ELR (cell line): ENCODE results near the gene FER1L5.

Experiments used
- DNase-seq: peaks from one replicate; pipeline ENCODE4 v3.0.0-alpha.2; 2015; ENCODE audit warnings: low read depth

FER1L5 gene

DNA sequence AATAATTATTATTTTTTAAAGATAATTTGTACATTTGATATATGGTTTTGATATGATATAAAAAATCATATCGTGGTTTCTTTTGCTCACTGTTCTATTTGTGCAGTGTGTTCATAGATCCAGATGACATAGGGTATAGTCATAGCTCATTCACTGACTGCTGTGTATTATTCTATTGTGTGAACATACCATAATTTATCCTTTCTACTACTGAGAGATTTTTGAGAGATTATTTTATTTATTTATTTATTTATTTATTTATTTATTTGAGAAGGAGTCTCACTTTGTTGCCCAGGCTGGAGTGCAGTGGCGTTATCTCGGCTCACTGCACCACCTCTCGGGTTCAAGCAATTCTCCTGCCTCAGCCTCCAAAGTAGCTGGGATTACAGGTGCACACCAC, 39.0 kb downstream of the FER1L5 start:
- no peak for DNase-seq

DNA sequence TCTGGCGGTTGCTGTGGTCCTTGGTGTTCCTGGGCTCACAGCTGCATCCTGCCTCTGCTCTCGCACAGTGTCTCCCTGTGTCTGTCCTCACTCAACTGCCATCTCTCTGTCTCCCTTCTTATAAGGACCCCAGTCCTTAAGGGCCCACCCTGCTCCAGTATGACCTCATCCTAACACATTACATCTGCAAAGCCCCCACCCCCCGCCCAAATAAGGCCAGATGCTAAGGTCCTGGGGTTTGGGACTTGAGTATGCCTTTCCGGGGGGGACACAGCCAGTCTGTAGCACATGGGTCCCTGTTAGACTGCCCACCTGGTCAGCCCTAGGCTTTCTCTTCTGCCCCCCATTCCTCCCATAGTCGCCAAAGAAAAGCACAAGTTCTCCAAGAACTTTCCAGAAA, 40.7 kb downstream of the FER1L5 start:
- no peak for DNase-seq

DNA sequence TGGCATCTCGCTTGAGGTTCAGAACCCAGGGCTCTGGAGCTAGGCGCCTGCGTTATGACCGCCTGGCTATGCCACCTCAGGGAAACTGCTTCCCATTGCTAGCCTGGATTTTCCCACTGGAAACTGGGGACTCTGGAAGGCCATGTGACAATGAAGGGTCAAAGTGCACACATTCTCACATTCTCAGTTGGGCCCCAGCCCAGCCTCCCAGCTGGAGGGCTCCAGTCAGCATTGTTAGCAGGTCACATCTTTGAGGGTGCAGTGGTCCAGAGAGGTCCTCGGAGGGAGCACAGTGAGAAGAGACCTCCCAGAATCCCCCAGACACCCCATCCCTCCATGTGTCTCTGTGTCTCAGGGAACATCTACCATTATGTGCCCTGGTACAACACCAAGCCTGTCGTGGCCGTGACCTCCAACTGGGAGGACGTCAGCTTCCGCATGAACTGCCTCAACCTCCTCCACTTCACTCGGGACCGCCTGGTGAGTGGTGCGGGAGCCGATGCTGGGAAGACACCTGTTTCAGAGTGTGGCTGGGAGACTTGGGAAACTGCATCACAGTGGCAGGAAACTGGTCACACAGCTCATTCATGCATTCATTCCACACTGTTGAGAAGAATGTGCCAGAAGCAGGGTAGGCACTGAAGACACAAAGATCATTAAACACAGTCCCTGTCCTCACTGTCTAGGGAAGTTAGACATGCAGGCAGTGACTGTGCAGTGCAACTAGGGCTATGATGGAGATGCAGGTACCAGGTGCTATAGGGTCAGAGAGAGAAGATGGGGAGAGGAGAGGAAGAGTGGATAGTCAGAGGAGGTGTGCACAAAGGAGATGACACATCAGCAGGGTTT, 41.6 kb downstream of the FER1L5 start:
- DNase-seq, result no peak

DNA sequence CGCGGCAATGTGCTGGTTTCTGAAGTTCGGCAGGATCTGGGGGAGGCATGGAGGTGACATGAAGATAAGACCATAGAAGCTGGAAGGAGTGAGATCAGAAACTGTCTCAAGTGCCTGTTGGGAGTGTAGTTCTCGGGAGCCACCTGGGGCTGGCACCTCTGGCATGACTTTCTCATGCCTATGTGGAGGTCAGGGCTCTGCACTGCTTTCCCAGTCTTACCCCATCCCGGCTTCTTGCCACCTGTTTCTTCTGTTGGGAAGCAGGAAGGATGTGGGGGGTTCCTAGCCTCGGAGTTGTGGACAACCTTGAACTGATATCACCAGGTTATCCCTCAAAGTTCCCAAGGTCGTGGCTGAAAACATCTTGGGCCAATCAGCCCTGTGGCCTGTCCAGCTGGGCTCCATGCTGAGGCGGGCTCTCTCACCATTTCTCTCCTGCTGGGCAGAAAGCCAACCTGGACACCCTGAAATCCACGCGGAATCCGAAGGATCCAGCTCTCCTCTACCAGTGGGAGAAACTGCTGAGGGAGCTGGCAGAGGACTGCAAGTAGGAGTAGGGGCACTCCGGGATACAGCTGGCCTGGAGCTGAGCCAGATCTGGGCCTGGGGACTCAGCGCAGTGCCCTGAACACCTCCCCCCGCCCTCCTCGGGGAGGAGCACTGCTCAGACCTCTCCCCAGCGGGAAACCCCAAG, 42.5 kb downstream of the FER1L5 start:
- no peak for DNase-seq

DNA sequence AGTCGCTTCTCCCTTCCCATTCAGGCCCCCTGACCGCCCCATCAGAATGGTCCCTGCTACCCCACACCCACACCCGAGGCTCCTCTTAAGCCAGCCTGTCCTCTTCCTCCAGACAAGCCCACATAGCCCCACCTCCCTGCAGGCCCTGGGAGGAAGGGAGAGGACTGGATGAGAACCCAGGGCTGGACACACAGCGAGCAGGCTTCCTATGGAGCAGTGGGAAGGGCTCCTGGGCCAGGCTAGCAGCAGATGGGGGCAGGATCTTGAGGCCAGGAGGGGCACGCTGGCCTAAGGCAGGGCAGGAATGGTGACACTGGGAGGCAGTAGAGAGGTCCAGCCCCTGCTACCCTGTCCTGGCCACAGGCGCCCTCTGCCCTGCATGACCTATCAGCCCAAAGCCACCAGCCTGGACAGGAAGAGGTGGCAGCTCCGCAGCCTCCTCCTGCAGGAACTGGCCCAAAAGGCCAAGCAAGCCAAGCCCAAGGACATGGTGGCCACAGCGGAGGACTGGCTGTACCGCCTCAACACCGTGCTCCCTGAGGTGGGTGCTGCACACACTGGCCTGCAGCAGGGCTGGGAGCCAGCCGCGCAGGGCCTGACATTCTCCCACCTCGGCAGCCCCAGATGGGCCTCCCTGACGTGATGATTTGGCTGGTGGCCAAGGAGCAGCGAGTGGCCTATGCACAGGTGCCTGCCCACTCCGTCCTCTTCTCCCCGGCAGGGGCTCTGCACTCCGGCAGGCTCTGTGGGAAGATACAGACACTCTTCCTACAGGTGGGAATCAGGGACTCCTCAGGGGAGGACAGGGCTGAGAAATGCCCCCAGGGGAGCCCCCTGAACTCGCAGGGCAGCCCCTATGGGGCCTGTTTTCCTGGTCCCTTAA, 43.3 kb downstream of the FER1L5 start:
- DNase-seq, result no peak

DNA sequence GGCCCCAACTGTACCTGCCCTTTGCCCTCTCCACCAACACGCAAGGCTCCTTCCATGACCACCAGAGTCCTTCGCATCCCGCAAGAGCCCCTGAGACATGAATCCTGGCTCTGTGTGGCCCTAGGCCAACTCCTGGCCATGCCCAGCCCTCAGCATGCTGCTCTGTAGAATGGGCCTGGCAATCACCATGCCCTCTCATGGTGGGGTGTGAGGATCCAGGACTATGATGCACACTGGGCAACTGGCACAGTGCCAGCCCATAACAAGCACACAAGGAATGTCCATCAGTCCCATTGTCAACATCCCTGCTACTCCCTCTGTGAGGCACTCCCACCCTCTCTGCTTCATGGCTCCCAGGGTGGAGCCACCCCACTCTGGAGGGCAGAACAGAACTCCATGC, 44.7 kb downstream of the FER1L5 start:
- DNase-seq, result no peak

DNA sequence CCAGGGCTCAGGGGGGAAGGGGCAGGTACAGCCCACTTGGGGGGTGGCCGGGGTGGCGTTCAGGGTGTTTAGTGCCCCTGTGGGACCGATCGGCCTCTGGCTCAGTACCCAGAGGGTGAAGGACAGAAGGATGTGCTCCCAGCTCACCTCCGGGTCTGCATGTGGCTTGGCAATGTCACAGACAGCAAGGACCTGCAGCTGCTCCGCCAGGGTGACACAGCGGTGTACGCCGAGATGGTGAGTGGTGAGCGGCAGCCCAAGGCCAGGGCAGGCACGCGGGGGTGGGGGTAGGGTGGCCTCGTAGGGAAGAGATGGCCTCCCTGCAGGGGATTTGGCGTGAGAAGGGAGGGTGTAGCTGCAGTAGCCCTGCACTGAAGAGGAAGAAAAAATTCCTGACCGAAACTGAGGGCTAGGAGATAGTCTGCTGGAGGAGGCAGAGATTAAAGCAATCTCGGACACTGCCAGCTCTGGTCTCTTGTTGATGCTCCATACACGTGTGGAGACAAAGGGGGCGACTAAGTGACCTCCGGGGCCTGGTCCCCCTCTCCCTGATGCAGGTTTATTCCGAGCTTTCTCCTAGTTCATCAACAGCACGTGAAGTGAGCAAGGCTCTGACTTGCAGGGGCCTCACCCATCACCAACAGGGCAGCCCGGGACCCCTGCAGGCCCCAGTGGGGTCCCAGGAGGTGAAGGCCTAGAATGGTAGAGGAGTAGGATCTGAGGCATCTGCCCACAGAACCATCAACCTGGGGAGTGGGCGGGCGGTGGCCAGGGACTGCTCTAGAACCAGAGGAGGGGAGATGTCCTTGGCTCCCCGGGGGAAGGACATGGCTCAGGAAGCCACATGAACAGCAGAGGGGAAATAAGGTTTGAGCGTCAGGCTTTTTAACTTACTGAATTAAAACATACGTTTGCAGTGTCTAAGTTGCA, 45.4 kb downstream of the FER1L5 start:
- no peak for DNase-seq

DNA sequence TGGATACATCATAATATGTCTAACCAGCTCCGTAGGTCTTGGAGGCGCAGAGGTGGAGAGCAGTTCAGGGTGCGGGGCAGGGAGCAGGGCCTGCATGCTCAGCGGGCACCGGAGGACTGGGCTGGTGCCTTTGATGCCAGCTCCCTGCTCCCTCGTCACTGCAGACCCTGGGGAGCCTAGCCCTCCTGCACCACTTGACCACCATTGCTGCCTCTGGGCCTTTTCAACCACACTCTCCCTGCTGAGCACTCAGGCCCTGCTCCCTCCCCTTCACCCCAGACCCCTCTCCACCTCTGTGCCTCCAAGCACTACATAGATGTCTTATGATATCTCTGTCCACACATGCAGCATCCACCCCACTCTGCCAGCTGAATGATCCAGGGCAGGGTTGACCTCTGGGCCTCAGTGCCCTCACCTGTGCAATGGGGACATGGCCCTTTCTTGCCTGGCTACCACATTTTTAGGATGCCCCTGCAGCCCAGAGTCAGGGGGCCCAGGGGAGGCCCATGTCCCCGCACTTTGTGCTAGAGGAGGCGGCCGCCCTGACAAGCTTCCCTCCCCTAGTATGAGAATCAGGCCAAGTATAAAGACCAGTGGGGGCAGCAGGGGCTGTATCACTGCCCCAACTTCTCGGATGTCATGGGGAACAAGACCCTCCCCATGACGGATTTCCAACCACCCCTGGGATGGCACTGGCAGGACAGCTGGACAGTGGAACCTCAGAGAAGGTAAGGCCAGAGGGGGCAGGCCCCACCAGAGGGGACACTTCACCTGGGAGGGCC, 46.3 kb downstream of the FER1L5 start:
- DNase-seq, result no peak

DNA sequence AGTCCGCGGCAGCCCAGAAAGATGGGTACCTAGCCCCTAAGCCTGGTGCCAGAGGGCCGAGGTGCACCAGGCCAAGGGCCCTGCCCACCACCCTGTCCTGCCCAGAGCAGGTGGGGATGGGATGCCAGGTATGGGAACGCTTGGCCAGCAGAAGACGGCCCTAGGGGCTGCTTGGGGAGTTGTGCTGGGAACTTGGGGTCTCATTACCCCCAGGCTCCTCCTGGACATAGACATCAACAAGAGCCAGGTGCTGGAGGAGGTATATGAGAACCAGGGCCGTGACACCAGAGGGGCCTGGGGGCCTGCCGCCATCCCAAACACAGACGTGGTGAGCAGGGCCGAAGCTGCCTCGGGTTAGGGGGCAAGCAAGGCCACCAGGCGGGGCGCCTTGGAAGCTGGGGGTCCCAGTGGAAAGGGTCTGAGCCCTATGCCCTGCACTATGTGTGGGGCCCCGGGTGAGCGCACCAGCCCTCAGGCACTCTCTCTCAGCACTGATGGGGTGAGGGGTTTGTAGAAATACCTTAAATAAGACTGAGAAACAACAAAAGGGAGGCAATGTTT, 46.9 kb downstream of the FER1L5 start:
- DNase-seq, result no peak

DNA sequence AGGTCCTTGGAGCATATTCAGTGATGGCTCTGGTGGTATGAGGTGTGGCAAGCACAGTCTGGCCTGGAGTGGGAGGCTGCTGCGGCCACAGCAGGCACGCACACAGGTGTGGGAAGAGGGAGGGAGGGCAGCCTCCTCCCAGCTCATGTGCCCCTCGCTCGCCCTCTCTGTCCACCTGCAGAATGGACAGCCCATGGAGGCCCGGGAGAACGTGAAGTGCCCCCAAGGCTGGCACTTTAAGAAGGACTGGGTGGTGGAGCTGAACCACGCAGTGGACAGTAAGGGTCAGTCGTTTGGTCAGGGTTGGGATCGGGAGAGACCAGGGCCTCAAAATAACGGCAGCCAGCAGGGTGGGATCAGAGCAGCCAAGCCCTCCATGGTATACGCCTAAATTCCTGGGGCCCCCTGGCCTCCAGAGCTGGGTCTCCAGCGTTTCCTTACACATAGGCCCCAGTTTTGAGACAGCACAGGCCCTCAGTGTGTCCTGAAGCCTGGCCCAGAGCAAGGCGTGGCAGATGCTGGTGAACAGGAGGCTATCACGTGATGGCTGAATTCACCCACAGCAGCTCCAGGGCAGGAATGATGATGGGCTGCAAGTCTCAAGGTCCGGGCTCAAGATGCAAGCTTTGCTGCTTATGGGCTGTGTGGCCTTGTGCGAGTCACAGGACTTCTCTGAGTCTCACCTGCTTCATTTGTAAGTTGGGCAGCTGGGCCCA, 47.9 kb downstream of the FER1L5 start:
- DNase-seq, result no peak

DNA sequence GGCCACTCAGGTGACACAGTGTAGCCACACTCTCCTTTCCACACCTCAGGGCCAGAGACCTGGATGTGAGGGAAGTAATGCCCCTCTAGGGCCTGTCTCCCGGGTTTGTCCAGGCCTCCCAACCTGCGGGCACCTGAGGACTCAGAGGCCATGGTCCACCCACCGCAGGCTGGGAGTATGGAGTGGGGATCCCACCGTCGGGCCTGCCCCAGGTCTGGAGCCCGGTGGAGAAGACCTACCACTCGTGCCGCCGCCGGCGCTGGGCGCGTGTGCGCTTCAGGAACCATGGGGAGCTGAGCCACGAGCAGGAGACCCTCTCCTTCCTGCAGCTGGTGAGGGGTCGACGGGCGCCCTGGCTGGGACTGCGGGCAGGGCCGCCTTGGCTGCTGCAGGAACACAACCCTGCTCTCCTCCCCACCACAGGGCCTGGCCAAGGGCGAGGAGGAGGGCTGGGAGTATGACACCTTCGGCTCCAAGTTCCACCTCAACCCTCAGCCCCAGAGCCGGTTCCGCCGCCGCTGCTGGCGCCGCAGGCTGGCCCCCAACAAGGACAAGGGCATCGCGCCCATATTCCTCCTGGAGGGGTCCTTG, 48.6 kb downstream of the FER1L5 start:
- DNase-seq, result no peak

DNA sequence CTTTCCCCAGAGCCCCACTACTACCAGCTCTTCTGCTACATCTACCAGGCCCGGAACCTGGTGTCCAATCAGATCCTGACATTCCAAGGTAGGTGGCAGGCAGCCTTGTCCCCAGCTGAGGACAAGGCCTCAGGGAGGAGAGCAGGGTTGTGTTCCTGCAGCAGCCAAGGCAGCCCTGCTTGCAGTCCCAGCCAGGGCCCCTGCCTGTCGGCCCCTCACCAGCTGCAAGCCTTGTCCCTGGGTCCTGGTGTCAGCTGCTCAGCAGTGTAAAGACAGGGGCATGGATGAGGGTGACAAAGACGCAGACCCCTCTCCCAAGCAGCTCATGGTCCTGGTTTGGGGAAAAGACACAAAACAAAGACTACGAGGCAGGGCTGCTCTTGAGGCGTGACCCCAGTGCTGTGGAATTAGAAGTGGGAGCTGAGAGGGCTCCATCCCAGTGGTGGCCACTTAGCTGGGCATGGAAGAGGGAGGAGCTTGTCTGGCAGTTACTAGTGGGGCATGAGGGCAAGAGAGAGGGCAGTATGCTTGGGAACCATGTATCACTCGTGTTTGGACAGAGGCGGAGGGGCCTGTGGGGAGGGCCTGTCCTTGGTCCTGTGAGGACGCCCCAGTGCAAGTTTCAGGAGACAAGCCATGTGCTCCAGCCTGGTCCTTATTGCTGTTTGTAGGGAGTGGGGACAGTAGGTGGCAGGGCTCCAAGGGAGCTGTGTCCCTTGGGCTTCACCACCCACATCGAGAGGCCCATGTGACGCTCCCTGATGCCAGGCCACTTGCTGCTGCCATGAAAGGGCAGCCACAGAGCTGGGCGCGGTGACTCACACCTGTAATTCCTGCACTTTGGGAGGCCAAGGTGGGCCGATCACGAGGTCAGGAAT, 49.8 kb downstream of the FER1L5 start:
- DNase-seq, result no peak

DNA sequence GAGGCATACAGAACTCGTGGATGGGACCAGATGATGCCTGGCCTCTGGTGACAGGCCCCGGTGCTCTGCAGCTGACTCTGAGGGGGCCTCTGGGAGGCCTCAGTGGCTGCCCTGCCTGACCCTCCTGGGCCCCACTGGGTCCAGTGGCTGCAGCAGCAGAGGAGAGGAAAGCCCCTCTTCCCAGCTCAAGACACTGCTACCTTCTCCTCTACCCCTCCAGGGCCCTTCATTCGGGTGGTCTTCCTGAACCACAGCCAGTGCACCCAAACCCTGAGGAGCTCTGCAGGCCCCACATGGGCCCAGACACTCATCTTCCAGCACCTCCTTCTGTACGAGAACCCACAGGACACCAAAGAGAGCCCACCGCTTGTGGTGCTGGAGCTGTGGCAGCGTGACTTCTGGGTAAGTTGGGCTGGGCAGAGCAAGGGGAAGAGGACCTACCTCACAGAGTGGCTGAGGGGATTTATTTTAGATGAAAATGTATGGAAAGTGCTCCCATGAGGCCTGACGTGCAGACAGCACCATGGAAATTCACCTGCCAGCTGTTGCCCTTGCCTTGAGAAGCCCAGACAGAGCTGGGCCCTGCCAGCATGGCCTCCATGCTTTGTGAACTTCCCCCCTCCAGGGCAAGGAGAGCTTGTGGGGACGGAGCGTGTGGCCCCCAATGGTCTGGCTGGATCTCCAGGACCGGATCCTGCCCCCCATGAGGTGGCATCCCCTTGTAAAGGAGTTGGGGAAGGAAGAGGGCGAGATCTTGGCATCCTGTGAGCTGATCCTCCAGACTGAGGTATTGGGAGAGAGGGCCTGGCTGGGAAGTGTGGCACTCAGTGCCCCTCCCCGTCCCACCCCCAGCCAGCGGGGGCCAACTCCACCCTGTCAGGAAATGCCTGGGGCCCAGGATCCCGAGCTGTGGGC, 51.0 kb downstream of the FER1L5 start:
- no peak for DNase-seq

DNA sequence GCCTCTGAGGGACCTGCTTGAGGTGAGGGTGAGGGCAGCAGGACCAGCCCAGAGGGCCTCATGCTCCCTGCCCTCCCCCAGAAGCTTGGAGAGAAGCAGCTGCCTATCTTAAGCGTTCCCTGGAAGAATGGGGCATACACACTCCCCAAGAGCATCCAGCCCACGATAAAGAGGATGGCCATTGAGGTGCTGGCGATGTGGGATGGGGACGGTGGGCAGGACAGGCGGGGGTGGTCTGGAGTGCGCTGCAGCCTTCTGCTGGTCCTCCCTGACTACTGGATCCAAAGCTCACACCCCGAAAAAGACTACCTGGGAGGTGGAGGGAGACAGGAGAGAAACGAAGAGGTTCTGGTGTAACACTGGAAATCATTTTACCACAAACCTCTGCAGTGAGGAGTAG, 51.7 kb downstream of the FER1L5 start:
- no peak for DNase-seq

DNA sequence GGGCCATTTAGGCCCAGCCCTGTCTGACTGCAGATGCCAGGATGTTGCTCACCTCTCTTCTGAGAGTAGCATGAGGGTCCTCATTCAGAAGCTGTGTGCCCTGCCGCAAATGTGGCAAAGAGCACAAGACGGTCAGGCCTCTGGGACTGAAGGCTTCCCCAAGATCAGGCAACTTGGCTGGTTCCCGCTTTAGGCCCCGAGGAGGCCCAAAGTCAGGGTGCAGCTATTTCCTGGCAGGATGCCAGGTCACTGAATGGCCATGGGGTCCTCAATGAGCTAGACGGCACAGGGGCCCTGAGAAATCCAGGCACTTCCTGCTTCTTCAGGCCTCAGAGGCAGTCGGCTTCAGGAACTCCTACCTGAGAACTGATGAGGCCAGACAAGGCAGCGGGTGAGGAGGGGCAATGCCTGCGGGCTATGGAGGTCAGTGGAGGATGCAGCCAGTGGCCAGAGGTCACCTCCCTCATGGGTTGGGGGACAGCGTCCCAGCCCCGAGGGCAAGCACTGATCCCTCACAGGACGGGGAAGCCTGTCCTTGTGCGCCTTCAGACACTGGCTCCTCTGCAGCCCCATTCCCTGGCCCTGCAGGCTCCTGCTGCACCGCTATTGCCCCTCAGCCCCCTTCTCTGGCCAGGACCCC, 52.4 kb downstream of the FER1L5 start:
- no peak for DNase-seq

DNA sequence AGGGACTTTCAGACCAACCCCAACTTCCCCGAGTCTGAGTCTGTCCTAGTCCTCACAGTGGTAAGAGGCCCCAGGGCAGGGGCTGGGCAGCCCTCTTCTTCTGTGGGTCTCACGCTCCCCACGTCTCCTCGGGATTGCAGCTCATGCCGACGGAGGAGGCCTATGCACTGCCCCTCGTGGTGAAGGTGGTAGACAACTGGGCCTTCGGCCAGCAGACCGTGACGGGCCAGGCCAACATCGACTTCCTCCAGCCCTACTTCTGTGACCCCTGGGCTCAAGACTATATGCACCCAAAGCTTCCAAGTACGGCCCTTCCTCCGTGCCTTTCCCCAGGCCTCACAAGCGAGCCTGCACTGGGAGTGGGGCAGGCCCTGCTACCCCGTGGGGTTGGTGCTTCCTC, 53.0 kb downstream of the FER1L5 start:
- DNase-seq, result no peak

DNA sequence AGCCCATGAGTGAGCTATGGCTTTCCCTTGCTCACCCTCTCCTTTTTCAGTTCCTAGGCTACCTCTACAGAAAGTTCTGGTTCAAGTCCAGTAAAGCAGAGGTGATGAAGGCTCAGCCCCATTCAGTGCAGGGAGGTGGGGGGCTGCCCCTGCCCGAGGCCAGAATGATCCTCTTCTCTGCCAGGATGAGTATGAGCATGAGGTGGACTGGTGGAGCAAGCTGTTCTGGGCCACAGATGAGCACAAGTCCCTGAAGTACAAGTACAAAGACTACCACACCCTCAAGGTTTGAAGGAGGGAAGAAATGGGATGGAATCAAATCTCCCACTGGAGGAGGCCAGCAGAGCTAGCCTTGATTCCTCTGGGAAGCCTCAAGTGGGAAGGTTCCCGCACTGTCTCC, 54.9 kb downstream of the FER1L5 start:
- no peak for DNase-seq
